Esophagus muscularis mucosa (tissue), 4 donors: ENCODE data around the gene MEIOB.

Experiments used
- EP300 ChIP-seq: sonication (generic); formaldehyde crosslinking; IDR thresholded peaks from one replicate; pipeline ENCODE4 v1.6.1; 2017; ENCODE audit warnings: antibody characterized with exemption
- POLR2A ChIP-seq: fragments of 450-650 bp; IDR thresholded peaks from one replicate; pipeline ENCODE4 v1.6.1; 2017; ENCODE audit warnings: antibody characterized with exemption, moderate library complexity, mild to moderate bottlenecking, low read depth
- TF ChIP-seq, protein P1 (sequence below), 3 experiments: fragments of 200-600 bp in 2 of 3; fragments of 450-650 bp in 1 of 3; sonication (generic) in 2 of 3; IDR thresholded peaks; one replicate each; pipeline ENCODE4 v1.5.1; 2017 to 2019; ENCODE audit warnings: antibody characterized with exemption in 3 of 3, mild to moderate bottlenecking in 2 of 3, moderate library complexity in 1 of 3

DNA sequence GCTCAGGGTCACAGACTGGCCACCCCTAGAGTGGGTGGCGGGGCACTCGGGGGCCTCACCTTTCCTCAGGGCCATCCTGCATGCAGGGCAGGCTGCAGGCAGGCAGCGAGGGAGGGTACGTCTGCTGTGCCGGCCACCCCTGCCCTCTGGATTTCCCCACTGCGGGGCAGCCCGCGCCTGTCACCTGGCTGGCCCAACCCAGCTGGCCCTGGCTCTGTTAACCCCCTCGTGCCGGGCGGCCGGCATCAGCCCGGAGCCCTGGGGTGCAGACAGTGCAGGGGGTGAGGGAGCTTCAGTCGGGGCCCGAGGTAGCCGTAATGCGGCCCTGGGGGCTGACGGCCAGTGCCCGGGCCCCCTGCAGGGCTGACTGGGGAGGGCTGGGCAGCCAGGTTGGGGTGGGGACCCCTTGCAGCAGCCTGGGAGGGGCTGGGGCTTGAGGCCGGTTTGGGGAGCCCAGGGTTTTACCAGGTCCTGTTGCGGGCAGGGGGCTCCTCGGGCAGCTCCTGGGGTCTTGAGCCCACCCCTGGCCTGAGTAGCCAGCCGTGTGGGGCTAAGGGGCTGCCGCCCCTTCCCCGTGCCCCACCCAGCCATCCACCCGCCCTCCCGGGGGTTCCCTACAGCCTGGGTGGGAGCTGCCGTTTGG lies 78.3 kb downstream of the MEIOB start, which contains the start of gene IGFALS:
- TF ChIP-seq POLR2A, result no peak
- TF ChIP-seq, protein P1, sequence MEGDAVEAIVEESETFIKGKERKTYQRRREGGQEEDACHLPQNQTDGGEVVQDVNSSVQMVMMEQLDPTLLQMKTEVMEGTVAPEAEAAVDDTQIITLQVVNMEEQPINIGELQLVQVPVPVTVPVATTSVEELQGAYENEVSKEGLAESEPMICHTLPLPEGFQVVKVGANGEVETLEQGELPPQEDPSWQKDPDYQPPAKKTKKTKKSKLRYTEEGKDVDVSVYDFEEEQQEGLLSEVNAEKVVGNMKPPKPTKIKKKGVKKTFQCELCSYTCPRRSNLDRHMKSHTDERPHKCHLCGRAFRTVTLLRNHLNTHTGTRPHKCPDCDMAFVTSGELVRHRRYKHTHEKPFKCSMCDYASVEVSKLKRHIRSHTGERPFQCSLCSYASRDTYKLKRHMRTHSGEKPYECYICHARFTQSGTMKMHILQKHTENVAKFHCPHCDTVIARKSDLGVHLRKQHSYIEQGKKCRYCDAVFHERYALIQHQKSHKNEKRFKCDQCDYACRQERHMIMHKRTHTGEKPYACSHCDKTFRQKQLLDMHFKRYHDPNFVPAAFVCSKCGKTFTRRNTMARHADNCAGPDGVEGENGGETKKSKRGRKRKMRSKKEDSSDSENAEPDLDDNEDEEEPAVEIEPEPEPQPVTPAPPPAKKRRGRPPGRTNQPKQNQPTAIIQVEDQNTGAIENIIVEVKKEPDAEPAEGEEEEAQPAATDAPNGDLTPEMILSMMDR (IDR thresholded peaks at IDR 0.05), result no peak
- no peak for TF ChIP-seq EP300
